Stimulated activated naive CD8-positive, alpha-beta T cell treated with anti-CD3 and anti-CD28 coated beads, Interleukin-15, amount 100 ng/mL, for 72 hours (primary cell): ENCODE measurements around the gene ADAMTS5.

Experiments used
- ATAC-seq: fragments of 150-1000 bp; cut with Tn5 transposase; 2 replicates; pipeline ENCODE4 v1.10.0; 2021; ENCODE audit warnings: mild to moderate bottlenecking, moderate library complexity
- DNase-seq, 2 donors: peaks; one replicate each; pipeline ENCODE4 v3.0.0; 2021 to 2022
- H3K27ac Mint-ChIP-seq, 2 donors: one replicate each; pipeline ENCODE4 v1.8.0; 2022; ENCODE audit warnings: mild to moderate bottlenecking in 2 of 2, mixed read lengths in 2 of 2, moderate library complexity in 2 of 2
- H3K27me3 Mint-ChIP-seq: one replicate; pipeline ENCODE4 v1.8.0; 2022; ENCODE audit warnings: mixed read lengths
- H3K4me1 Mint-ChIP-seq: one replicate; pipeline ENCODE4 v1.8.0; 2022; ENCODE audit warnings: mild to moderate bottlenecking, mixed read lengths
- H3K4me3 Mint-ChIP-seq, 2 donors: one replicate each; pipeline ENCODE4 v1.8.0; 2022; ENCODE audit warnings: mild to moderate bottlenecking in 2 of 2, mixed read lengths in 2 of 2, moderate library complexity in 1 of 2
- H3K9me3 Mint-ChIP-seq, 2 donors: one replicate each; pipeline ENCODE4 v1.8.0; 2022; ENCODE audit warnings: mixed read lengths in 2 of 2

The ADAMTS5 gene

GRCh38 chr21:26881504-26882228 lies 85.2 kb downstream of the ADAMTS5 start:
- no peak overlapping the region for H3K27ac Mint-ChIP-seq
- no peak overlapping the region for H3K4me3 Mint-ChIP-seq
- no peak for ATAC-seq
- no peaks in the 10 kb centered on the region for H3K9me3 Mint-ChIP-seq
- no peak for DNase-seq
- no peaks in the 10 kb centered on the region for H3K4me1 Mint-ChIP-seq
- peaks cover 7% of the 10 kb centered on the region for H3K27me3 Mint-ChIP-seq

GRCh38 chr21:26877018-26877417 lies 89.9 kb downstream of the ADAMTS5 start:
- Mint-ChIP-seq H3K27me3 (peaks cover 3% of the 10 kb centered on the region), H3K27ac (no peak overlapping the region), H3K9me3 (no peaks in the 10 kb centered on the region), H3K4me3 (no peak overlapping the region), H3K4me1 (no peaks in the 10 kb centered on the region)
- DNase-seq (no peak), ATAC-seq (no peak)

GRCh38 chr21:26874347-26874746 lies 92.5 kb downstream of the ADAMTS5 start:
- Mint-ChIP-seq H3K9me3 (no peaks in the 10 kb centered on the region), H3K27me3 (peaks cover 7% of the 10 kb centered on the region), H3K4me3 (no peak overlapping the region), H3K4me1 (no peaks in the 10 kb centered on the region), H3K27ac (no peak overlapping the region)
- ATAC-seq = no peak
- no peak for DNase-seq
